KMS-11 (cell line): ENCODE results near the gene FHOD3.

Experiments used
- H2AFZ ChIP-seq: fragments of 200-600 bp; sonication (generic); 2 replicates; pipeline ENCODE4 v1.6.1; 2016; ENCODE audit warnings: antibody characterized with exemption, mixed run types, low read depth
- H3K27ac ChIP-seq: fragments of 200-600 bp; sonication (generic); 2 replicates; pipeline ENCODE4 v1.6.1; 2016; ENCODE audit warnings: mild to moderate bottlenecking, mixed run types
- H3K27me3 ChIP-seq: fragments of 200-600 bp; sonication (generic); 2 replicates; pipeline ENCODE4 v1.6.1; 2017; ENCODE audit warnings: mild to moderate bottlenecking, low read depth, mixed run types, moderate library complexity; ENCODE audit not compliant: insufficient read depth
- H3K36me3 ChIP-seq: fragments of 200-600 bp; sonication (generic); 2 replicates; pipeline ENCODE4 v1.6.1; 2017; ENCODE audit warnings: mild to moderate bottlenecking, mixed run types; ENCODE audit not compliant: insufficient read depth
- H3K4me1 ChIP-seq: fragments of 200-600 bp; sonication (generic); 2 replicates; pipeline ENCODE4 v1.6.1; 2016; ENCODE audit warnings: mild to moderate bottlenecking, low read depth, mixed run types; ENCODE audit not compliant: poor library complexity, severe bottlenecking
- H3K4me2 ChIP-seq: fragments of 200-600 bp; sonication (generic); 2 replicates; pipeline ENCODE4 v1.7.0; 2016; ENCODE audit warnings: mild to moderate bottlenecking, mixed run types
- H3K4me3 ChIP-seq: fragments of 200-600 bp; sonication (generic); IDR thresholded peaks from 2 replicates; pipeline ENCODE4 v1.6.1; 2017; ENCODE audit warnings: low read depth, low read length, mixed read lengths; ENCODE audit not compliant: insufficient read depth
- H3K79me2 ChIP-seq: fragments of 200-600 bp; sonication (generic); 2 replicates; pipeline ENCODE4 v1.6.1; 2016; ENCODE audit warnings: low read depth, mixed run types; ENCODE audit not compliant: insufficient read depth
- H3K9ac ChIP-seq: fragments of 200-600 bp; sonication (generic); 2 replicates; pipeline ENCODE4 v1.6.1; 2016; ENCODE audit warnings: mild to moderate bottlenecking, mixed run types
- H4K20me1 ChIP-seq: fragments of 200-600 bp; sonication (generic); 2 replicates; pipeline ENCODE4 v1.6.1; 2016; ENCODE audit warnings: mild to moderate bottlenecking, mixed run types; ENCODE audit not compliant: insufficient read depth
- TF ChIP-seq, protein P1 (sequence below): fragments of 200-600 bp; sonication (generic); conservative IDR thresholded peaks from 2 replicates; pipeline ENCODE4 v1.6.1; 2017; ENCODE audit warnings: low read depth, mild to moderate bottlenecking, antibody characterized with exemption, low read length, moderate library complexity, mixed read lengths

Gene FHOD3

DNA sequence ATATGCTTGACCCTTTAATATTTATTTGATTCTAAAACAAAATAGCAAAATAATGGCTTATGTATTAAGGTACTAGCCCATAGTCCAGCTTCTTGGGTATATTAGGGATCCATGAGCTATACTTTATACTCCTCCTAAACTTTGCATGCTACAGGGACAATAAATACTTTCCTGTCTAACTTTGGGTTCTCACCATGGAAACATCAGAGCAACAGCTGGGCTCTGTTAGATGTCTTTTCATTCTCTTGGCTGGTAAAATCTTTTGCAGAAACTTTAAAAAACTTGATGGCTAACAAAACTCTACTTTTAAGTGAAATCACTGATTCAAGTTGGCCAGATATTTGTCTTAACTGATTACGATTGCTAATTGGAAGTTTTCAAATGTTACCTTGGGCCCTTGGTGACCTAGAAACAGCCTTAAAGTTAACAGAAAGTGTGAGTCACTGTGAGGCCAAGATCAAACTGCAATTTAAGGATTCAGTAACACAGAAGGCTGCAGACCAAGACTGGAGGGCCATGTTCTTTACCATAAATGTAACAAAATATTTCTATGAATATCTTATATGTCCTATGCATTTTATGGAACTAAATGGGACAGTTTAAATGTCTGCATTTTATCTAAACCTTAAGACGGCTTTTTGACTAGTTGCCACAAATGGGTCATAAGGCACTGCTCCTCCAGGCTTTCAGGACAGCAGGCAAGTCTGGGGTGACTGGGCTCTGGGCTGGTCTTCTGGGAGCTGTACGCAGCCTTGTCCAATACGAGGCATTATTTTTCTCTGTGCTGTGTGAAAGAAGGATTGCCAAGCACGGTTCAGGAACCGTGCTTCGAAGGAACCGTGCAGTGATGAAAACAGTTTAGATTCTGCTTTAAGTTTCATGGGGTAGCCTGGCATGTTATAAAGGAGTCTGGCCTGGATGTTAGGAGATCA is 342.8 kb downstream of the FHOD3 start:
- no peaks in the 10 kb centered on the region for H3K4me1 ChIP-seq
- H3K27ac ChIP-seq = no peak overlapping the region
- no peaks in the 10 kb centered on the region for H3K36me3 ChIP-seq
- no peaks in the 10 kb centered on the region for H3K27me3 ChIP-seq
- no peak overlapping the region for H3K9ac ChIP-seq
- no peaks in the 10 kb centered on the region for H3K79me2 ChIP-seq
- TF ChIP-seq, protein P1, sequence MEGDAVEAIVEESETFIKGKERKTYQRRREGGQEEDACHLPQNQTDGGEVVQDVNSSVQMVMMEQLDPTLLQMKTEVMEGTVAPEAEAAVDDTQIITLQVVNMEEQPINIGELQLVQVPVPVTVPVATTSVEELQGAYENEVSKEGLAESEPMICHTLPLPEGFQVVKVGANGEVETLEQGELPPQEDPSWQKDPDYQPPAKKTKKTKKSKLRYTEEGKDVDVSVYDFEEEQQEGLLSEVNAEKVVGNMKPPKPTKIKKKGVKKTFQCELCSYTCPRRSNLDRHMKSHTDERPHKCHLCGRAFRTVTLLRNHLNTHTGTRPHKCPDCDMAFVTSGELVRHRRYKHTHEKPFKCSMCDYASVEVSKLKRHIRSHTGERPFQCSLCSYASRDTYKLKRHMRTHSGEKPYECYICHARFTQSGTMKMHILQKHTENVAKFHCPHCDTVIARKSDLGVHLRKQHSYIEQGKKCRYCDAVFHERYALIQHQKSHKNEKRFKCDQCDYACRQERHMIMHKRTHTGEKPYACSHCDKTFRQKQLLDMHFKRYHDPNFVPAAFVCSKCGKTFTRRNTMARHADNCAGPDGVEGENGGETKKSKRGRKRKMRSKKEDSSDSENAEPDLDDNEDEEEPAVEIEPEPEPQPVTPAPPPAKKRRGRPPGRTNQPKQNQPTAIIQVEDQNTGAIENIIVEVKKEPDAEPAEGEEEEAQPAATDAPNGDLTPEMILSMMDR = no peak
- no peak overlapping the region for H3K4me2 ChIP-seq
- no peak overlapping the region for H3K4me3 ChIP-seq
- H2AFZ ChIP-seq = no peak overlapping the region
- no peaks in the 10 kb centered on the region for H4K20me1 ChIP-seq

GRCh38 chr18:36643061-36643460 is 345.5 kb downstream of the FHOD3 start:
- H3K4me3 ChIP-seq = no peak overlapping the region
- H3K4me2 ChIP-seq = no peak overlapping the region
- H3K79me2 ChIP-seq = no peaks in the 10 kb centered on the region
- H3K27ac ChIP-seq = no peak overlapping the region
- no peaks in the 10 kb centered on the region for H3K27me3 ChIP-seq
- no peaks in the 10 kb centered on the region for H3K36me3 ChIP-seq
- H3K9ac ChIP-seq = no peak overlapping the region
- H4K20me1 ChIP-seq = no peaks in the 10 kb centered on the region
- no peak overlapping the region for H2AFZ ChIP-seq
- TF ChIP-seq, protein P1 = no peak
- no peaks in the 10 kb centered on the region for H3K4me1 ChIP-seq

GRCh38 chr18:36648803-36649202 is 351.3 kb downstream of the FHOD3 start:
- H3K79me2 ChIP-seq = no peaks in the 10 kb centered on the region
- H3K4me2 ChIP-seq = no peak overlapping the region
- TF ChIP-seq, protein P1 = no peak
- no peaks in the 10 kb centered on the region for H3K27me3 ChIP-seq
- no peak overlapping the region for H2AFZ ChIP-seq
- H3K27ac ChIP-seq = no peak overlapping the region
- no peaks in the 10 kb centered on the region for H4K20me1 ChIP-seq
- H3K4me1 ChIP-seq = no peaks in the 10 kb centered on the region
- no peak overlapping the region for H3K4me3 ChIP-seq
- no peak overlapping the region for H3K9ac ChIP-seq
- no peaks in the 10 kb centered on the region for H3K36me3 ChIP-seq

DNA sequence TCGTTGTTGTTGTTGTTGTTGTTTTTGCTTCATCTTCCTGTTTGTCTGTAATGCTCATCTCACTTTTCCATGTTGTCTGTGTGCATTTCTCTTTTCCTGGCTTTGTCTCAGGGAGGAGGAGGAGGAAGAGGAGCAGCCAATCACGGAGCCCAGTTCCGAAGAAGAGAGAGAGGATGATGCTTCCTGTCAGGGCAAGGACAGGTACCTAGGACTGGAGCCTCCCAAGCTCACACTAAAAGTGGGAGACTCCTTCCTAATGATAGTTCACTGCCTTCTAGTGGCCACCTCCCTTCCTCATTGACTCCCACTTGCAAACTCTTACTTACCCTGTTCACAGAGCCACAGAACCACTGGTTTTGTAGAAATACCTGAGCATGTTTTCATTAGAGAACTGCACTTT is 351.7 kb downstream of the FHOD3 start:
- Histone ChIP-seq H3K4me2 (no peak overlapping the region), H3K79me2 (no peaks in the 10 kb centered on the region), H2AFZ (no peak overlapping the region), H3K9ac (no peak overlapping the region), H4K20me1 (no peaks in the 10 kb centered on the region), H3K27ac (no peak overlapping the region), H3K36me3 (no peaks in the 10 kb centered on the region), H3K27me3 (no peaks in the 10 kb centered on the region), H3K4me1 (no peaks in the 10 kb centered on the region), H3K4me3 (no peak overlapping the region)
- TF ChIP-seq, protein P1 = no peak
